Measurements from ENCODE around the gene ASCL2.

Gene ASCL2

DNA sequence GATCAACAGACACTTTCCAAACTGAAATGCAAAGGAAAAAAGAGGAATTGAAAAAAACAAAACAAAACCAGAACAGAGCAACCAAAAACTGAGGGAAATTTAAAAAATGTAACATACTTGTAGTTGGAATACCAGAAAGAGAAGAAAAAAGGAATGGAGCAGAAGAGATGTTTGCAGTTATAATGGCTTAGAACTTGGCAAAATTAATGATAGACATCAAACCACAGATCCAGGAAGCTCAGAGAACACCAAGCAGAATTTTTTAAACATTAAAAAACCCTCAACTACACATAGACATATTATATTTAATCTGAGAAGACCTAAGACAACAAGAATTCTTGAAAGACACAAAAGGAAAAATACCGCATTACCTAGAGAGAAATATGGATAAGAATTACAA lies 46.1 kb downstream of the ASCL2 start:
- DNase-seq (ENCODE audit: low read depth): no peak

GRCh38 chr11:2223153-2223794 lies 47.1 kb downstream of the ASCL2 start:
- no peak for DNase-seq (ENCODE audit: low read depth)

DNA sequence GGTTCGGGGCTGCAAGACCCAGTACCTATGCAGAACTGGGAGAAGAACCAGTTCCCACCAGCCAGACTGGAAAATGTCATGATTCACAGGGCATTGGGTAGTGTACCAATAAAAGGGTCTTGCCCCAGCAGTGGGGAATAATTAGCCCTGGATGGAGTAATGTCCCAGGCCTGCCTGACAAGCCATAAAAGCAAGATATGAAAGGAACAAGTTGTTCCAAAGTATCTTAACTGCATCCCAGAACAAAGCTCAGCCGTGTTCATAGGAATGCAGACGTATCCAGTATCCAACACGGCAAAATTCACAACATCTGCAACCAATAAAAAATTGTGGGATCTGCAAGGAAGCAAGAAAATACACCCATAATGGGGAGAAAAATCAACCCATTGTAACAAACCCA lies 47.9 kb downstream of the ASCL2 start:
- DNase-seq (ENCODE audit: low read depth): no peak

DNA sequence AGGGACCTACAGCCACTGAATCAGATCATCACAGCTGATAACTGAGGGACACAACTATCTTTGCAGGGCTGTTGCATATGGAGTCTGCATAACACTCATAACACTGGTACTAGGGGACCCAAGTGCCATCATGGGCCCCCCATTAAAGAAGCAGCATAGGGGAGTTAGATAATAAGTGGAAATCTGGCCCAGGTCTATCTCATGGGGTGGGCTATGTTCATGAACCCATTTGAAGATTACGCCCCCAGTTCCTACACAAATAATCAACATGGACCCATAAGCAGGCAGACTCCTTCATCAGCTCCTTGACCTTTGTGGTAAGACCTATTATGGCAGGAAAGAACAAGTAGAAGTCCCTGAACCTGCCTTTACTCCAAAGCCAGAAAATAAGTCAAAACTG lies 48.8 kb downstream of the ASCL2 start:
- DNase-seq (ENCODE audit: low read depth): no peak

- DNase-seq (ENCODE audit: low read depth): no peak
These were observed 49.4 kb downstream of the ASCL2 start for GRCh38 chr11:2221024-2221423.

DNA sequence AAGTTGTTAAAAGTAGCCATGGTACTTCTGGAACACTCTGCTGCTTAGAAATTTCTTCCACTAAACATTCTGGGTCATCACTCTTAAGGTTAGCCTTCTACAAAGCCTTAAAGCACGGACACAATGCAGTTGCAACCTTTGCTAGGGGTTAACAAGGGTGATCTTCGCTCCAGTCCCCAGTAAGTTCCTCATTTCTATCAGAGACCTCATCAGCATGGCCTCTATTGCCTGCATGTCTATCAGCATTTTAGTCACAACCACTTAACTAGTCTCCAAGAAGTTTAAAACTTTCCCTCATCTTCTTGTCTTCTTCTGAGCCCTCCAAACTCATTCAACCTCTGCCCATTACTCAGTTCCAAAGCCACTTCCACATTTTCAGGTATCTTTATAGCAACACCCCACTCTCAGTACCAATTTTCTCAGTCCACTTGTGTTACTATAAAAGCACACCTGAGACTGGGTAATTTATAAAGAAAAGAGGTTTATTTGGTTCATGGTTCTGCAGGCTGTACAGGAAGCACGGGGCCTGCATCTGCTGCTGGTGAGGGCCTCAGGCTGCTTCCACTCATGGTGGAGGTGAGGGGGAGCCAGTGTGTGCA lies 50.1 kb downstream of the ASCL2 start:
- DNase-seq (ENCODE audit: low read depth): no peak

- no peak for DNase-seq (ENCODE audit: low read depth)
These were observed 50.9 kb downstream of the ASCL2 start for GRCh38 chr11:2219318-2220017.
